GM19452 (cell line): ENCODE measurements around the gene TMEM88.

ENCODE experiments used
- ATAC-seq: cut with Tn5 transposase; IDR thresholded peaks from one replicate; pipeline ENCODE4 v1.9.1; 2021; ENCODE audit not compliant: unreplicated experiment

Gene TMEM88

GRCh38 chr17:7833011-7833794, 21.7 kb upstream of the TMEM88 start:
- no peak for ATAC-seq

- ATAC-seq: peak; percentile 52
These were observed 20.9 kb upstream of the TMEM88 start, which contains the start of gene KDM6B for GRCh38 chr17:7833795-7834541. Gene KDM6B, plus strand, starts transcription at chr17:7834217. Its CDS starts 11,338 bp downstream, at chr17:7845555.

GRCh38 chr17:7834542-7834956, 20.3 kb upstream of the TMEM88 start:
- no peak for ATAC-seq

GRCh38 chr17:7834957-7835813, 19.7 kb upstream of the TMEM88 start:
- peak; percentile 42 for ATAC-seq

DNA sequence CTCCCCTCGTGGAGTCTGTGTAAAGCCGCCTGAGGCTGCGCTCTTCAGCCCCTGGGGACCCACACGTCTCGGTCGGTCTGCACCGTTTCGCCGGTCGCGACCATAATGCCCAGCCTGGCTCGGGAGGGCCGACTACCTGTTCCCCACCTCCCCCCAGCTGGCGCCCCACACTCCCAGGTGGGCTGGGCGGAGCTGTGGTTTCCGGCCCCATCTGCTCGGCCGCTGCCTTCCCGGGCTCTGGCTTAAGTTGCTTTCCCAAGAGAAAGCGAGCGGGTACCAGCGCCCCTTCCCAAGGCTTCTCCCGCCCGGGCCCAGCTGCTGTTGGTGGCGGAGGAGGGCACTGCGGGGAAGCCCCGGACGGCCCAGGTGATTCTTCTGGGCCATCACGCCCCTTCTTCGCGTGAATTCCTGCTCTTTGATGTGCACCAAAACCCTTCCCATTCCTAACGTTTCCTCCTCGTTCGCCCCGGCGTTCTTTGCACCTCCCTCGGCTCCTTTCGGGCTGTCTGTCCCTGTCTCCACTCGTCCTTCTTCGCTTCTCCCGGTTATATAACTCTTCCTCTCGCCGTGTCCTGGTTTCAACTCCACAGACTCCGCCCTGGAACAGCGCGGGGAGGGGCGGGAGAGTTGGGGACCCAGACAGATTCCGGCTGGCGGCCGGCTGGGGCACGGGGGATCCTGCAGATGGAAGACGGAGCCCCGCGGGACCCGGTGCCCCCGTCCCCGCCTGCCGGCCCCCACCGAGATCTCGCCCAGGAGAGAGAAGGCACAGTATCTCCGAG, 18.9 kb upstream of the TMEM88 start:
- peak; percentile 21 for ATAC-seq

GRCh38 chr17:7836596-7837407, 18.1 kb upstream of the TMEM88 start:
- ATAC-seq: no peak

- ATAC-seq: no peak
These were observed 17.3 kb upstream of the TMEM88 start for GRCh38 chr17:7837408-7838088.

- ATAC-seq: no peak
These were observed 16.5 kb upstream of the TMEM88 start for GRCh38 chr17:7838090-7839075.

GRCh38 chr17:7839190-7839875, 15.5 kb upstream of the TMEM88 start:
- no peak for ATAC-seq

GRCh38 chr17:7839876-7840261, 15.0 kb upstream of the TMEM88 start:
- ATAC-seq: no peak

GRCh38 chr17:7840441-7840840, 14.4 kb upstream of the TMEM88 start:
- ATAC-seq: no peak

DNA sequence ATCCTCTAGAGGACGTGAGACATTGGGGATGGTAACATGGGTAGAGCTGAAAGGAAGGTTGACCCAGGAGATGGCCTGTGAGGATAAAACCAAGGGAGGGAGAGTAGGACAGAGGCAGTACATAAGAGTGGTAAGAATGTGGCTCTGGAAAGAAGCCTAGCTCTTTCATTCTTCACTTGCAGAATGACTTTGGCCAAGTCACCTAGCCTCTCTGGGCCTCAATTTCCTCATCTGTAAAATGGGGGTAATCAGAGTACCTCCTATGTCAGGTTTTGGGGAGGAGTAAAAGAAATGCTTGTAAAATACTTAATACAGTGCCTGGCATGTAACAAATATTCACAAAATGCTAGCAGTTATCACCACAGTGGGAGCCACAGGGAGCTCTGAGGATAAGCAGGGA, 14.0 kb upstream of the TMEM88 start:
- ATAC-seq: no peak

DNA sequence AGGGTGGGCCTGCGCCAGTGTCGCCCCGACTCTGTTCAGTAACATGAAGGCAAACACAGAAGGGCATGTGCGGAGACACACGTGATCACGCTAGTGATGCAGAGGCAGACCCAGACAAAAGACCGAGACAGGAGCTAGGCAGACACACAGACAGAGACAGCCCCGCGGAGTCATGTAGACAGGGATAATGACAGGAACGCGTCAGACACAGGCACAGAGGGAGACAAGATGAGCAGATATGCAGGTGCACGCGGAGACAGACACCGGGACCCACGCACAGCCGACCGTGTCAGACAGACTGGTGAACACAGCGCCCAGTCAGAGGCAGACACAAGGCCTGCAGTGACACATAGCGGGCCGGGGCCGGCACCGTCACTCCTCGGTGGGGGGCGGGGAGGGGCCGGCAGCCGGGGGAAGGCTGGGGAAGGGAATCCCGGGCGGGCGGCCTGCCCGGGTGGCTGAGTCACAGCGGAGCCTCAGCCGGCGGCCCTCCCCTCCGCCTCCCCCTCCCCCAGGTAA, 13.4 kb upstream of the TMEM88 start:
- ATAC-seq: peak; percentile 14

DNA sequence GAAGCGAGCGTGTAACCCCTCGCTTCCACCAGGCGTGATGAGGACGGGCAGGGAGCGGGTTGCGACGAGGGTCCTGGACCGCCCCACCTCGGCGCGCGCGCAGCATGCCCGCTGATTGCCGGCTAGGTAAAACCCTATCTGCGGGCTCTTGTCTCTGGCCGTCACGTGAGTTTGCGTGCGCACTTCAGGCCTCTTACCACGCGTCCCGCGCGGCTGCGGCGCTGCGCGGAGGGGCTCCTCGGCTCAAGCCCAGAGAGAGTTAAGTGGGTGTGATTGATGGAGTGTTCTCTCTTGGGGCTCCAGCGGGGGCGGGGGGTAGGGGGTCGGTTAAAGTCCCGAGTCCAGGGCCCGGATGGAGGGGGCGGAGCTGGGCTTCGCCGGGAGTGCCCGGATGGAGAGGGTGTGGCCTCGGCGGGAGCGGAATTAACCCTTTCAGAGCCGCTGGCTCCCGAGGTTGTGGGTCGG, 12.9 kb upstream of the TMEM88 start:
- peak; percentile 18 for ATAC-seq

- ATAC-seq: peak; percentile 31
These were observed 12.2 kb upstream of the TMEM88 start for GRCh38 chr17:7842380-7843256.

DNA sequence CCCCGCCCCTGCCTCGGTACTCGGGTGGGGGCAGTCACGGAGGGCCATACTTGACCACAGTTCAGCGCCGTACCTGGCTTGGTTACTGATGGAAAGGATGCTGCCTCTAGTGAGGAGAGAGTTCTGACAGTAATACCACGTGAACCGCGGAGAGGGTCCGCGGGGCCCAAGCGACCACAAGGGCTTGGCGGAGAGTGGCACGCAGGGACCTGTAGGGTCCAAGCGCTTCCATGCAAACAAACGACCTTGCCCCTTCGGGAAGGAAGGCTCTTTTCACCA, 11.7 kb upstream of the TMEM88 start:
- peak; percentile 7 for ATAC-seq
